ENCODE measurements around the gene EIF4E1B. TPM values are rescaled to one million over a fixed set of nuclear protein-coding genes. Genes with fewer than 3 reads are reported as not detected.
A peak's percentile ranks its signal among the peaks of the same experiment; 100 is the strongest.

EIF4E1B gene
- total RNA-seq, 1 donor from 2014 or later: not detected

DNA sequence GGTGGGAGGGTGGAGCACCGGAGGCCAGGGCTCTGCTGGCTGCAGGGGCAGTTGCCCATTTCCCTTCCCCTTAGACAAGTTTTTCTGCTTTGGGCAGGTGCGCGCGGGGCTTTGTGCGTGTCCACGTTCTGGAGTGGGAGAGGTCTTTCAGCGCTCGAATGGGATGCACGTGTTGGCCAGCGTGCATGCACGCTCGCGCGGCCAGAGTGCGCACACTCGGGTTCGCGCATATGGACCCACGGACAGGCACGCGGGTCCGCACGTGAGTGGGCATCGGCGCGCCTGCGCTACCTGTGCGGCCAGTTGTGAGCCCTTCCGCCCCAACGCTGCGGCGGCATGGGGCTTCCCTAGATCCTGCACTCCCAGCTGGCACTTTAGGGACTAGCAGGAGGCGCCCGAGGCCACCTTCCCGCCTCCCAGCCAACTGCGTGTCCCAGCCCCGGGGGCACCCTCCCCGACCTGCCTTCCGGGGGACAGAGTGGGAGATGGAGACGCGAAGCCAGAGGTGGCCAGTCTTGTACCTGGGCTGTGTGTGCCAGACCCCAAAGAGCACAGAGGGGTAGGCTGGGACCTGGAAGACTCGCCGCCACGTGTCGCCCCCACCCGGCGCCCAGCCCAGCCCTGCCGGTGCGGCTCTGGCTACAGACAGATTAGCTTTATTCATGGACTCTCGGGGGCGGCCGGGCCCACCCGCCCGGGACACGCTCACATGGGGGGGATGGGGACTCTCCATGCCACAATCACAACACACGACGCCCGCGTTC lies 10.7 kb upstream of the EIF4E1B start:
- H3K4me1 Mint-ChIP-seq (ENCODE audit: unreplicated experiment): no peaks in the 10 kb centered on the region
- no peaks in the 10 kb centered on the region for H3K9me3 Mint-ChIP-seq
- H3K27me3 Mint-ChIP-seq: peaks cover 96% of the 10 kb centered on the region
- DNase-seq (ENCODE audit: extremely low spot score, unreplicated experiment): no peak
- TF ChIP-seq CTCF (conservative IDR thresholded peaks at IDR 0.05): peak; percentile 6
- H3K36me3 Mint-ChIP-seq: no peaks in the 10 kb centered on the region
- H3K27ac Mint-ChIP-seq: no peak overlapping the region
- no peak overlapping the region for H3K4me3 Mint-ChIP-seq

- Mint-ChIP-seq H3K4me3 (no peak overlapping the region), H3K36me3 (no peaks in the 10 kb centered on the region), H3K4me1 (ENCODE audit: unreplicated experiment) (no peaks in the 10 kb centered on the region), H3K27ac (no peak overlapping the region), H3K27me3 (peaks cover 97% of the 10 kb centered on the region), H3K9me3 (no peaks in the 10 kb centered on the region)
- no peak for TF ChIP-seq CTCF (conservative IDR thresholded peaks at IDR 0.05)
- DNase-seq (ENCODE audit: extremely low spot score, unreplicated experiment): no peak
Observed at GRCh38 chr5:176620333-176620981, 10.0 kb upstream of the EIF4E1B start.

DNA sequence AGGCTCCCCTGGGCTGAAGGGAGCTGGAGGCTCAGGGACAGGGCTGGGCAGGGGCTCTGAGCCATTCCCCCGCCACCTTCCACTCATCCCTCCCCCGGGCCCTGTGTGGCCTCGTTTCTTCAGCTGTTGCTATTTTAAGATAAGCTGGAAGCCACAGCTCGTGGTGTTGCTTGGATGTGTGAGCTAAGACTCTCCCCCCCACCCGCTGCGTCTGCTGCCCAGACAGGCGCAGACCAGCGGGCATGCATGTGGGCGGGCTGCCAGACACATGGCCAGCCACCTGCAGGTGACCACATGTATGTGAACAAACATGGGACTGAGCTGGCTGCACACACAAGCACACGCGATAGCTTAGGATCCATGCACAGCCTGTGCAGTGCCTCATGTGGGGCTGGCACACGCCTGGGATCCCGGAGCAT lies 8.8 kb upstream of the EIF4E1B start:
- no peaks in the 10 kb centered on the region for H3K4me1 Mint-ChIP-seq (ENCODE audit: unreplicated experiment)
- no peaks in the 10 kb centered on the region for H3K9me3 Mint-ChIP-seq
- no peak for DNase-seq (ENCODE audit: extremely low spot score, unreplicated experiment)

GRCh38 chr5:176624142-176624541 lies 6.3 kb upstream of the EIF4E1B start:
- no peaks in the 10 kb centered on the region for H3K9me3 Mint-ChIP-seq
- no peak overlapping the region for H3K27ac Mint-ChIP-seq
- H3K36me3 Mint-ChIP-seq: no peaks in the 10 kb centered on the region
- no peaks in the 10 kb centered on the region for H3K4me1 Mint-ChIP-seq (ENCODE audit: unreplicated experiment)
- H3K27me3 Mint-ChIP-seq: peaks cover 96% of the 10 kb centered on the region
- no peak overlapping the region for H3K4me3 Mint-ChIP-seq
- TF ChIP-seq CTCF (conservative IDR thresholded peaks at IDR 0.05): no peak
- DNase-seq (ENCODE audit: extremely low spot score, unreplicated experiment): no peak

More for the DNA sequence above, 8.8 kb upstream of the EIF4E1B start:
- H3K4me3 Mint-ChIP-seq: no peak overlapping the region
- no peak for TF ChIP-seq CTCF (conservative IDR thresholded peaks at IDR 0.05)
- H3K27ac Mint-ChIP-seq: no peak overlapping the region
- no peaks in the 10 kb centered on the region for H3K36me3 Mint-ChIP-seq
- peaks cover 96% of the 10 kb centered on the region for H3K27me3 Mint-ChIP-seq

DNA sequence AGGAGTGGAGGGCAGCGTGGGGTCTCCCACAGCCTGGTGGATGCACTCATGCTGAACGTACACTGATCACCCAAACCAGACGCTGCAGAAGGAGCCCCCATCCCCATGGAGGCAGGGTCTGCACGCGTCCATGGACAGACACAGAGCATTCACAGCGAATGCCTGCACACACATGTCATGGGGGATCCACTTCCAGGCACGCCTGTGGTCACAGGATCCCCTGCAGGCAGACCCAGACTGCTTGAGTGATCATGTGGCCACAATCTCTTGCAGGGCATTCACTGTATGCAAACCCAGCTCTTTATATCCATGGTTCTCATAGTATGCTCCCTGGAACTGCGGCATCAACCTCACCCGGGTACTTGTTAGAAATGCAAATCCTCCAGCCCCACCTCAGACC lies 5.5 kb upstream of the EIF4E1B start:
- peaks cover 96% of the 10 kb centered on the region for H3K27me3 Mint-ChIP-seq
- H3K36me3 Mint-ChIP-seq: no peaks in the 10 kb centered on the region
- no peaks in the 10 kb centered on the region for H3K4me1 Mint-ChIP-seq (ENCODE audit: unreplicated experiment)

More for the DNA sequence above, 5.5 kb upstream of the EIF4E1B start:
- Mint-ChIP-seq H3K4me3 (no peak overlapping the region), H3K9me3 (no peaks in the 10 kb centered on the region), H3K27ac (no peak overlapping the region)
- no peak for TF ChIP-seq CTCF (conservative IDR thresholded peaks at IDR 0.05)
- DNase-seq (ENCODE audit: extremely low spot score, unreplicated experiment): no peak
